SK-N-MC (cell line): ENCODE data around the gene MAPK13.

Experiments
- EZH2 ChIP-seq: fragments of 200-600 bp; sonication (generic); IDR thresholded peaks from one replicate; pipeline ENCODE4 v1.6.1; 2017; ENCODE audit warnings: antibody characterized with exemption
- FOXP2 ChIP-seq: optimal IDR thresholded peaks from 2 replicates; pipeline ENCODE3; 2011; ENCODE audit warnings: mild to moderate bottlenecking, moderate library complexity; ENCODE audit not compliant: insufficient read depth; ENCODE audit errors: extremely low read length, control extremely low read depth
- POLR2AphosphoS5 ChIP-seq: IDR thresholded peaks from 2 replicates; pipeline ENCODE4 v1.6.1; 2012; ENCODE audit warnings: mild to moderate bottlenecking, low read depth, low read length, borderline replicate concordance

DNA sequence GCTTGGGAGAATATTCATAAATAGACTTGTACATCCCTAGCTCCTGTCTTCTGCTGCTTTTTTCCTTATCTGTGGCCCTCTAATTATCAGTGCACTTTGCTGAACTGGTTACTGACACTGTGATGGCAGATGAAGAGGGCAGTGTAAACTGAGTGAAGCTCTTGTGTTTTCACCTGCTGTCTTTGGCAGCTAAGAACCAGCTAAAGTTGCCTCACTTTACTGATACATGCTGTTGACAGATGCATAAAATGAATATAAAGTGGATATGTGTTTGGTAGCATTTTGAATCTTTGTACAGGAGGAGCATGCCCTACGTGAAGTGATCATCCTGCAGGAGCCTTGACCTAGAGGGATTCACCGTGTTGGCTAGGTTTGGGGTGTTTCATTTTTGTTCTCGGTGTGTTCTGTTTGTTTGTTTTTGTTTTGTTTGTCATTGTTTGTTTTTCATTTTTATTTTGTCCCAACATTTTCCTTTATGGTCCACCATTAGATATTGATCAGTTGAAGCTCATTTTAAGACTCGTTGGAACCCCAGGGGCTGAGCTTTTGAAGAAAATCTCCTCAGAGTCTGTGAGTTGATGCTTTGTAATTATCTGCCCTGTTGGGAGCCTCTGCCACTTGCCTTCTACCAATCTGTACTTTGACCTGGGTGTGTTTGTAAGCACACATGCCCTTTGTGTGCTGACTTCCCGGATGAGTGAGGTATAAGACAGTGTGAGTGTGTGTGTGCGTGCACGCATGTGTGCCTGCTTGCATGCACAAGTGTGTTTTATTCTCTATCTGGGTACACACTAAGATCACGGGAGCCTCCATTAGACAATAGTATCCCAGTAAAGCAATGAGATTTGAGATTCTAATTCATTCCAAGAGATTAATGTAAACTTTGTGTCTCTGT is 34.6 kb upstream of the MAPK13 start:
- TF ChIP-seq POLR2AphosphoS5: no peak
- TF ChIP-seq FOXP2: no peak
- TF ChIP-seq EZH2: no peak
